ENCODE data around the gene CRY1. TPM values are rescaled to one million over a fixed set of nuclear protein-coding genes. Genes with fewer than 3 reads are reported as not detected.

Gene CRY1
- polyA plus RNA-seq, 1 donor (not counting 4 experiments of a cell fraction or from before 2014, with no cell fraction given), result 10.0 TPM

DNA sequence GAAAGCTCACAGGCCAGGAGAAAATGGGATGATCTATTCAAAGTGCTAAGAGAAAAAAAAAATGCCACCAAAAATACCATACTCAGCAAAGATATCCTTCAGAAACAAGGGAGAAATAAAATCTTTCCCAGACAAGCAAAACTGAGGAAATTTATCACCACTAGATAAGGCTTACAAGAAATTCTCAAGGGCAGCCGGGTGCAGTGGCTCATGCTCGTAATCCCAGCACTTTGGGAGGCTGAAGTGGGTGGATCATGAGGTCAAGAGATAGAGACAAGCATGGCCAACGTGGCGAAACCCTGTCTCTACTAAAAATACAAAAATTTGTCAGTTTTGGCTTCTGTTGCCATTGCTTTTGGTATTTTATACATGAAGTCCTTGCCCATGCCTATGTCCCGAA lies 48.2 kb downstream of the CRY1 start:
- no peak for TF ChIP-seq EZH2 (IDR thresholded peaks at IDR 0.05; ENCODE audit: low read length)
- TF ChIP-seq, protein P1, sequence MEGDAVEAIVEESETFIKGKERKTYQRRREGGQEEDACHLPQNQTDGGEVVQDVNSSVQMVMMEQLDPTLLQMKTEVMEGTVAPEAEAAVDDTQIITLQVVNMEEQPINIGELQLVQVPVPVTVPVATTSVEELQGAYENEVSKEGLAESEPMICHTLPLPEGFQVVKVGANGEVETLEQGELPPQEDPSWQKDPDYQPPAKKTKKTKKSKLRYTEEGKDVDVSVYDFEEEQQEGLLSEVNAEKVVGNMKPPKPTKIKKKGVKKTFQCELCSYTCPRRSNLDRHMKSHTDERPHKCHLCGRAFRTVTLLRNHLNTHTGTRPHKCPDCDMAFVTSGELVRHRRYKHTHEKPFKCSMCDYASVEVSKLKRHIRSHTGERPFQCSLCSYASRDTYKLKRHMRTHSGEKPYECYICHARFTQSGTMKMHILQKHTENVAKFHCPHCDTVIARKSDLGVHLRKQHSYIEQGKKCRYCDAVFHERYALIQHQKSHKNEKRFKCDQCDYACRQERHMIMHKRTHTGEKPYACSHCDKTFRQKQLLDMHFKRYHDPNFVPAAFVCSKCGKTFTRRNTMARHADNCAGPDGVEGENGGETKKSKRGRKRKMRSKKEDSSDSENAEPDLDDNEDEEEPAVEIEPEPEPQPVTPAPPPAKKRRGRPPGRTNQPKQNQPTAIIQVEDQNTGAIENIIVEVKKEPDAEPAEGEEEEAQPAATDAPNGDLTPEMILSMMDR (optimal IDR thresholded peaks at IDR 0.05 in 1 of 3, IDR thresholded peaks at IDR 0.05 in 1 of 3, conservative IDR thresholded peaks at IDR 0.05 in 1 of 3; ENCODE audit: extremely low read depth in 1 of 3, insufficient read depth in 2 of 3, low read length in 3 of 3), result no peak
- no peaks in the 10 kb centered on the region for H3K9me1 ChIP-seq (ENCODE audit: control insufficient read depth, extremely low read depth, insufficient read depth, low read length)
- H3K27ac ChIP-seq (ENCODE audit: control insufficient read depth, insufficient read depth, low read length), result no peak overlapping the region
- H3K36me3 ChIP-seq (ENCODE audit: control insufficient read depth in 2 of 2, extremely low read depth in 1 of 2, insufficient read depth in 2 of 2, low read length in 2 of 2), result no peaks in the 10 kb centered on the region
- no peak overlapping the region for H3K9ac ChIP-seq (ENCODE audit: control insufficient read depth, extremely low read depth, insufficient read depth, low read length)
- no peak overlapping the region for H3K4me3 ChIP-seq (ENCODE audit: control insufficient read depth in 2 of 3, extremely low read depth in 1 of 3, insufficient read depth in 2 of 3, low read depth in 1 of 3, low read length in 3 of 3)
- no peaks in the 10 kb centered on the region for H4K20me1 ChIP-seq (ENCODE audit: control insufficient read depth, extremely low read depth, insufficient read depth, low read length)
- FAIRE-seq (no peak), DNase-seq (ENCODE audit: low read depth, low spot score) (no peak)
- H3K4me2 ChIP-seq (ENCODE audit: control insufficient read depth, extremely low read depth, insufficient read depth, low read depth, low read length), result no peak overlapping the region
- dilution Hi-C loops (cut with MboI; ENCODE audit: extremely low pct_ligation_motif_present, low sequenced_read_pairs), result no loop called here
- H3K4me1 ChIP-seq (ENCODE audit: control insufficient read depth, extremely low read depth, insufficient read depth, low read length), result no peaks in the 10 kb centered on the region
- no peaks in the 10 kb centered on the region for H3K27me3 ChIP-seq (ENCODE audit: control insufficient read depth, extremely low read depth, insufficient read depth, low read length)
- H2AFZ ChIP-seq (ENCODE audit: control insufficient read depth, low read length), result no peak overlapping the region
- no peaks in the 10 kb centered on the region for H3K9me3 ChIP-seq (ENCODE audit: control insufficient read depth, low read depth, low read length)
- no peaks in the 10 kb centered on the region for H3K79me2 ChIP-seq (ENCODE audit: control insufficient read depth, insufficient read depth, low read length)

- H3K9ac ChIP-seq (ENCODE audit: control insufficient read depth, extremely low read depth, insufficient read depth, low read length), result no peak overlapping the region
- FAIRE-seq (no peak), DNase-seq (ENCODE audit: low read depth, low spot score) (no peak)
- dilution Hi-C loops (cut with MboI; ENCODE audit: extremely low pct_ligation_motif_present, low sequenced_read_pairs), result no loop called here
- no peaks in the 10 kb centered on the region for H3K79me2 ChIP-seq (ENCODE audit: control insufficient read depth, insufficient read depth, low read length)
- H3K4me3 ChIP-seq (ENCODE audit: control insufficient read depth in 2 of 3, extremely low read depth in 1 of 3, insufficient read depth in 2 of 3, low read depth in 1 of 3, low read length in 3 of 3), result no peak overlapping the region
- no peaks in the 10 kb centered on the region for H3K9me3 ChIP-seq (ENCODE audit: control insufficient read depth, low read depth, low read length)
- no peaks in the 10 kb centered on the region for H3K4me1 ChIP-seq (ENCODE audit: control insufficient read depth, extremely low read depth, insufficient read depth, low read length)
- H3K27ac ChIP-seq (ENCODE audit: control insufficient read depth, insufficient read depth, low read length), result no peak overlapping the region
- H3K36me3 ChIP-seq (ENCODE audit: control insufficient read depth in 2 of 2, extremely low read depth in 1 of 2, insufficient read depth in 2 of 2, low read length in 2 of 2), result no peaks in the 10 kb centered on the region
- no peak overlapping the region for H2AFZ ChIP-seq (ENCODE audit: control insufficient read depth, low read length)
- H3K4me2 ChIP-seq (ENCODE audit: control insufficient read depth, extremely low read depth, insufficient read depth, low read depth, low read length), result no peak overlapping the region
- no peaks in the 10 kb centered on the region for H3K9me1 ChIP-seq (ENCODE audit: control insufficient read depth, extremely low read depth, insufficient read depth, low read length)
- TF ChIP-seq, protein P1 (optimal IDR thresholded peaks at IDR 0.05 in 1 of 3, IDR thresholded peaks at IDR 0.05 in 1 of 3, conservative IDR thresholded peaks at IDR 0.05 in 1 of 3; ENCODE audit: extremely low read depth in 1 of 3, insufficient read depth in 2 of 3, low read length in 3 of 3), result no peak
- TF ChIP-seq EZH2 (IDR thresholded peaks at IDR 0.05; ENCODE audit: low read length), result no peak
- no peaks in the 10 kb centered on the region for H4K20me1 ChIP-seq (ENCODE audit: control insufficient read depth, extremely low read depth, insufficient read depth, low read length)
- H3K27me3 ChIP-seq (ENCODE audit: control insufficient read depth, extremely low read depth, insufficient read depth, low read length), result no peaks in the 10 kb centered on the region
Measured at GRCh38 chr12:107042801-107043200, 50.5 kb downstream of the CRY1 start.
